Gastrocnemius medialis (tissue), 4 donors: ENCODE measurements around the gene DDX24.

Experiments
- CTCF ChIP-seq, 5 experiments: fragments of 450-650 bp in 3 of 5; fragments of 200-600 bp in 2 of 5; sonication (generic) in 2 of 5; IDR thresholded peaks in 4 of 5; conservative IDR thresholded peaks in 1 of 5; 1 replicate in 4 of 5; 2 replicates in 1 of 5; pipeline ENCODE4 v1.5.1; 2016 to 2019; ENCODE audit warnings: antibody characterized with exemption in 5 of 5, mild to moderate bottlenecking in 3 of 5, moderate library complexity in 3 of 5
- POLR2A ChIP-seq, 2 donors: fragments of 450-650 bp; IDR thresholded peaks; one replicate each; pipeline ENCODE4 v1.6.1; 2017; ENCODE audit warnings: antibody characterized with exemption in 2 of 2, mild to moderate bottlenecking in 2 of 2, moderate library complexity in 2 of 2

DNA sequence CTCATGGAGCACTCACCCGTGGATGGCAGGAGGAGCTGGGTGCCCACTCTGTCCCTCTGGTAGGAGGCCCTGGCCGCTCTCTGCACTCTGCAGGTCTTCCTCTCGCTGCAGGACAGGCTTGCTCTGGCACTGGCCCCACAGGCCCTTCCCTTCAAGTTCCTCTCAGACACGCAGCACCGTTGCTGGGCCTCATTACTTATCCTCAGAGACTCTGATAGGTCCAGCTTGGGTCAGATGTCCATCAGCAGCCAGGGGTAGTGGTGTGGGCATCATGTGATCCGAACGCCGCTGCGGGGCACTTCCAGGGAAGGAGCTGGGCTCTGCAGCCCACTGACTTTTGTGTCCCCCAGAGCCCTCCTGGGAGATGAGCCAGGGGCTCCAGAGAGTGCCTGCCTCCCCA lies 43.0 kb downstream of the DDX24 start:
- TF ChIP-seq CTCF (IDR thresholded peaks at IDR 0.05 in 4 of 5, conservative IDR thresholded peaks at IDR 0.05 in 1 of 5) = no peak
- no peak for TF ChIP-seq POLR2A (IDR thresholded peaks at IDR 0.05)
